CD14-positive monocyte (primary cell): ENCODE data around the gene OLFM1. TPM values are rescaled to one million over a fixed set of nuclear protein-coding genes. Genes with fewer than 3 reads are reported as not detected.

ENCODE experiments used
- DNase-seq, 3 donors: peaks; one replicate each; pipeline ENCODE4 v3.0.0-alpha.2; 2011 to 2022
- H2AFZ ChIP-seq: 2 replicates; pipeline ENCODE4 v1.6.0; 2012; ENCODE audit warnings: mild to moderate bottlenecking, low read depth, low read length, inconsistent platforms; ENCODE audit not compliant: insufficient read depth, poor library complexity, severe bottlenecking
- H3K27ac ChIP-seq, 2 donors: 1 replicate in 1 of 2; 2 replicates in 1 of 2; pipeline ENCODE4 v1.5.1; 2012 to 2013; ENCODE audit warnings: low read length in 2 of 2, control low read depth in 1 of 2, inconsistent platforms in 1 of 2, low read depth in 1 of 2, mild to moderate bottlenecking in 1 of 2
- H3K27me3 ChIP-seq, 2 donors: one replicate each; pipeline versions ENCODE4 v1.6.0 to v1.6.1; 2011 to 2013; ENCODE audit warnings: low read length in 2 of 2; ENCODE audit not compliant: control insufficient read depth in 2 of 2, insufficient read depth in 2 of 2
- H3K36me3 ChIP-seq, 2 donors: replicated peaks in 1 of 2; 1 replicate in 1 of 2; 2 replicates in 1 of 2; pipeline versions ENCODE4 v1.5.1 to v1.6.1; 2012 to 2013; ENCODE audit warnings: low read length in 2 of 2, control low read depth in 1 of 2, inconsistent platforms in 1 of 2, mild to moderate bottlenecking in 1 of 2; ENCODE audit not compliant: insufficient read depth in 2 of 2, control insufficient read depth in 1 of 2
- H3K4me1 ChIP-seq, 2 donors: 1 replicate in 1 of 2; 2 replicates in 1 of 2; pipeline versions ENCODE4 v1.5.1 to v1.6.1; 2012 to 2013; ENCODE audit warnings: low read length in 2 of 2, control low read depth in 1 of 2, inconsistent platforms in 1 of 2, mild to moderate bottlenecking in 1 of 2, moderate library complexity in 1 of 2; ENCODE audit not compliant: insufficient read depth in 2 of 2, control insufficient read depth in 1 of 2
- H3K4me2 ChIP-seq: replicated peaks from 2 replicates; pipeline ENCODE3; 2012; ENCODE audit warnings: low read length, moderate library complexity, mild to moderate bottlenecking; ENCODE audit not compliant: poor library complexity, severe bottlenecking; ENCODE audit errors: extremely low read depth
- H3K4me3 ChIP-seq, 3 experiments: fragments of 200-600 bp in 1 of 3; sonication (generic) in 1 of 3; replicated peaks in 1 of 3; 1 replicate in 2 of 3; 2 replicates in 1 of 3; pipeline ENCODE4 v1.5.1; 2011 to 2013; ENCODE audit warnings: low read length in 3 of 3, mild to moderate bottlenecking in 3 of 3, control low read depth in 2 of 3, low read depth in 2 of 3, inconsistent platforms in 1 of 3, moderate library complexity in 1 of 3
- H3K79me2 ChIP-seq: 2 replicates; pipeline ENCODE4 v1.6.0; 2012; ENCODE audit warnings: mild to moderate bottlenecking, control low read depth, inconsistent platforms, low read length, moderate library complexity; ENCODE audit not compliant: insufficient read depth
- H3K9ac ChIP-seq: 2 replicates; pipeline ENCODE4 v1.6.0; 2017; ENCODE audit warnings: low read length, mild to moderate bottlenecking; ENCODE audit not compliant: insufficient read depth, poor library complexity, severe bottlenecking
- H3K9me3 ChIP-seq, 2 donors: replicated peaks in 1 of 2; 1 replicate in 1 of 2; 2 replicates in 1 of 2; pipeline versions ENCODE4 v1.5.1 to v1.6.1; 2012 to 2013; ENCODE audit warnings: low read length in 2 of 2, control low read depth in 1 of 2; ENCODE audit not compliant: control insufficient read depth in 1 of 2, insufficient read depth in 1 of 2
- H4K20me1 ChIP-seq: 2 replicates; pipeline ENCODE4 v1.6.0; 2012; ENCODE audit warnings: mild to moderate bottlenecking, low read length, control low read depth, moderate library complexity; ENCODE audit not compliant: insufficient read depth
- H3K27ac Mint-ChIP-seq, 7 donors: one replicate each; pipeline ENCODE4 v1.8.0; 2020; ENCODE audit warnings: mild to moderate bottlenecking in 7 of 7, mixed read lengths in 7 of 7, moderate library complexity in 6 of 7, inconsistent platforms in 2 of 7
- H3K27me3 Mint-ChIP-seq, 3 donors: one replicate each; pipeline ENCODE4 v1.8.0; 2021 to 2022; ENCODE audit warnings: low read depth in 3 of 3, mild to moderate bottlenecking in 3 of 3, mixed read lengths in 3 of 3, moderate library complexity in 3 of 3, inconsistent platforms in 1 of 3
- H3K36me3 Mint-ChIP-seq, 2 donors: one replicate each; pipeline ENCODE4 v1.8.0; 2020; ENCODE audit warnings: mixed read lengths in 2 of 2, inconsistent platforms in 1 of 2, mild to moderate bottlenecking in 1 of 2
- H3K4me1 Mint-ChIP-seq: one replicate; pipeline ENCODE4 v1.8.0; 2020; ENCODE audit warnings: mild to moderate bottlenecking, mixed read lengths
- H3K4me3 Mint-ChIP-seq, 2 donors: one replicate each; pipeline ENCODE4 v1.8.0; 2020; ENCODE audit warnings: mild to moderate bottlenecking in 2 of 2, mixed read lengths in 2 of 2, moderate library complexity in 1 of 2
- H3K9me3 Mint-ChIP-seq, 7 donors: one replicate each; pipeline ENCODE4 v1.8.0; 2020 to 2022; ENCODE audit warnings: mixed read lengths in 7 of 7, mild to moderate bottlenecking in 6 of 7, moderate library complexity in 6 of 7, inconsistent platforms in 2 of 7
- CTCF ChIP-seq: fragments of 200-600 bp; IDR thresholded peaks from one replicate; pipeline ENCODE4 v1.8.0; 2022; ENCODE audit warnings: antibody characterized with exemption, mild to moderate bottlenecking
- WGBS: methylation state at CpG from one replicate; pipeline ENCODE4 v1.1.5; 2013; ENCODE audit warnings: missing lambda C conversion rate; ENCODE audit not compliant: insufficient coverage; 5-methylcytosine and 5-hydroxymethylcytosine counted together
- intact Hi-C, 2 donors: fragments of 100-400 bp; cut with micrococcal nuclease; formaldehyde crosslinking; loops; one replicate each; pipeline versions ENCODE4 v1.15.0 to v1.15.1; 2023
- polyA plus RNA-seq, 3 donors: library from polyadenylated mRNA; depleted of rRNA in 1 of 3; unstranded in 2 of 3; stranded (reverse) in 1 of 3; fragments of 300-500 nt in 2 of 3; fragments of >200 nt in 1 of 3; fragmentation: Illumina TruSeq in 2 of 3; gene quantifications; 1 replicate in 2 of 3; 2 replicates in 1 of 3; pipeline ENCODE4 v1.2.3, GENCODE V29; 2012 to 2021

OLFM1 gene
- polyA plus RNA-seq, 3 donors: 7.6 to 10.9 (median 9.4) TPM

- DNase-seq: no peak
- H3K36me3 Mint-ChIP-seq: no peaks in the 10 kb centered on the region
- H3K27ac Mint-ChIP-seq: no peak overlapping the region
- Histone ChIP-seq H3K27me3 (peaks cover 2 to 23% of the 10 kb centered on the region in 2 donors), H3K9ac (peak overlapping the region; percentile 15), H3K9me3 (peaks cover 0 to 7% of the 10 kb centered on the region in 2 donors), H2AFZ (no peak overlapping the region), H3K4me2 (no peak overlapping the region), H3K79me2 (no peaks in the 10 kb centered on the region), H3K4me3 (no peak overlapping the region), H3K36me3 (no peaks in the 10 kb centered on the region), H3K27ac (no peak overlapping the region), H4K20me1 (no peaks in the 10 kb centered on the region), H3K4me1 (no peaks in the 10 kb centered on the region)
- H3K4me3 Mint-ChIP-seq: peak overlapping the region in 1 of 2 donors; percentile 10
- intact Hi-C loops: no loop called here
- H3K9me3 Mint-ChIP-seq: peaks cover under 1 to 11% (median 7%) of the 10 kb centered on the region in 7 donors
- peaks cover 20 to 51% (median 40%) of the 10 kb centered on the region in 3 donors for H3K27me3 Mint-ChIP-seq
- peaks cover under 1% of the 10 kb centered on the region for H3K4me1 Mint-ChIP-seq
- TF ChIP-seq CTCF: no peak
- 52% methylated on average over 15 of the region's 15 CpGs for WGBS
These were observed 17.8 kb upstream of the OLFM1 start for GRCh38 chr9:135069558-135070197.

GRCh38 chr9:135070198-135070951, 17.1 kb upstream of the OLFM1 start:
- no peak for TF ChIP-seq CTCF
- H3K27ac Mint-ChIP-seq: peak overlapping the region in 1 of 7 donors; percentile 27
- Histone ChIP-seq H3K4me2 (no peak overlapping the region), H3K4me3 (no peak overlapping the region), H3K36me3 (no peaks in the 10 kb centered on the region), H4K20me1 (no peaks in the 10 kb centered on the region), H3K27me3 (peaks cover 5 to 30% of the 10 kb centered on the region in 2 donors), H3K79me2 (no peaks in the 10 kb centered on the region), H2AFZ (no peak overlapping the region), H3K27ac (no peak overlapping the region), H3K4me1 (no peaks in the 10 kb centered on the region), H3K9me3 (peaks cover 0 to 2% of the 10 kb centered on the region in 2 donors), H3K9ac (no peak overlapping the region)
- H3K9me3 Mint-ChIP-seq: peaks cover 2 to 9% (median 4%) of the 10 kb centered on the region in 7 donors
- peaks cover 23 to 58% (median 45%) of the 10 kb centered on the region in 3 donors for H3K27me3 Mint-ChIP-seq
- H3K4me3 Mint-ChIP-seq: no peak overlapping the region
- no peak for DNase-seq
- peaks cover 0 to 1% of the 10 kb centered on the region in 2 donors for H3K36me3 Mint-ChIP-seq
- WGBS: 47% methylated on average over 17 of the region's 22 CpGs
- intact Hi-C loops: no loop called here
- H3K4me1 Mint-ChIP-seq: peaks cover 3% of the 10 kb centered on the region
